A673 (cell line): ENCODE data around the gene DPH1.

Source experiments
- EZH2 ChIP-seq: fragments of 200-600 bp; sonication (generic); IDR thresholded peaks from 2 replicates; pipeline ENCODE4 v1.6.1; 2017; ENCODE audit warnings: borderline replicate concordance, low read depth, mild to moderate bottlenecking, mixed read lengths, antibody characterized with exemption, low read length; ENCODE audit not compliant: poor library complexity, severe bottlenecking
- TF ChIP-seq, protein P1 (sequence below): fragments of 300-800, 200-600 bp; sonication (generic); conservative IDR thresholded peaks from 2 replicates; pipeline ENCODE4 v1.5.1; 2017; ENCODE audit warnings: low read depth, mild to moderate bottlenecking, antibody characterized with exemption, low read length, moderate library complexity, mixed read lengths

DNA sequence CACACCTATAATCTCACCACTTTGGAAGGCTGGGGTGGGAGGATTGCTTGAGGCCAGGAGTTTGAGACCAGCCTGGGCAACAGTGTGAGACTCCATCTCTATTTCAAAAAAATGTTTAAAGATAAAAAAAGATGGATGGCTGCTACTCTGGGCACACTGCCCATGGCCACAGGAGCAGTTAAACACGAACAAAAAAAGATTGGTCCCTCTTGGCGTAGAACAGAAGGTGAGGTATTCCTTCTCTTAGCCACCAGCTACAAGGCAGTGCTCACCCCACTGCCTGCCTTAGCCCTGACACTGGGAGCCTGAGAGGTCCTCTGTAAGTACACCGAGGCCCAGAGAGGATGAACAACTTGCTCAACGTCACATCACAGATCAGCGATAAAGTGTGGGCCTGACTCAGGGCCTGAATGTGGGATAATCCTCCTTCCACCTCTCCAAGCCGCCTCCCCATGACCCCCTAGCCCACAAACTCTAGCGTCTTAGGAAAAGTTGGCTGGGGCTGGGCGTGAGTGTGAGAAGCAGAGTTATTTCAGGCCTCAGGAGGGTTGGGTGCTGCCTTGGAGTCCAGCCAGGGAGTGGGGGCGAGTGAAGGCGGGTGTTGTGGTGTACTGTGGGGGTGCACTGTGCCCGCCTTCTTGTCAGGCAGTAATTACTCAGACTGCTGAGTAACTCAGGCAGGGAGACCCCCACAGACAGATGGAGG is 2.3 kb upstream of the DPH1 start:
- TF ChIP-seq, protein P1, sequence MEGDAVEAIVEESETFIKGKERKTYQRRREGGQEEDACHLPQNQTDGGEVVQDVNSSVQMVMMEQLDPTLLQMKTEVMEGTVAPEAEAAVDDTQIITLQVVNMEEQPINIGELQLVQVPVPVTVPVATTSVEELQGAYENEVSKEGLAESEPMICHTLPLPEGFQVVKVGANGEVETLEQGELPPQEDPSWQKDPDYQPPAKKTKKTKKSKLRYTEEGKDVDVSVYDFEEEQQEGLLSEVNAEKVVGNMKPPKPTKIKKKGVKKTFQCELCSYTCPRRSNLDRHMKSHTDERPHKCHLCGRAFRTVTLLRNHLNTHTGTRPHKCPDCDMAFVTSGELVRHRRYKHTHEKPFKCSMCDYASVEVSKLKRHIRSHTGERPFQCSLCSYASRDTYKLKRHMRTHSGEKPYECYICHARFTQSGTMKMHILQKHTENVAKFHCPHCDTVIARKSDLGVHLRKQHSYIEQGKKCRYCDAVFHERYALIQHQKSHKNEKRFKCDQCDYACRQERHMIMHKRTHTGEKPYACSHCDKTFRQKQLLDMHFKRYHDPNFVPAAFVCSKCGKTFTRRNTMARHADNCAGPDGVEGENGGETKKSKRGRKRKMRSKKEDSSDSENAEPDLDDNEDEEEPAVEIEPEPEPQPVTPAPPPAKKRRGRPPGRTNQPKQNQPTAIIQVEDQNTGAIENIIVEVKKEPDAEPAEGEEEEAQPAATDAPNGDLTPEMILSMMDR, result no peak
- no peak for TF ChIP-seq EZH2
